ENCODE measurements around the gene RDH12.
A peak's percentile ranks its signal among the peaks of the same experiment; 100 is the strongest.
"Not testable (repeated sequence)": the region's sequence is repeated elsewhere in the genome, so short reads cannot be mapped to it uniquely, and the experiment has no call there.

RDH12 gene

GRCh38 chr14:67701492-67701891, at the start of gene RDH12:
TSS of gene RDH12 (plus strand) at chr14:67701886. CDS start at chr14:67722643, 20,757 bp downstream.
- not testable (repeated sequence) for DNase-seq (ENCODE audit: low spot score)

- DNase-seq (ENCODE audit: low spot score) = no peak
Observed at GRCh38 chr14:67652189-67652588, 49.5 kb upstream of the RDH12 start.

DNA sequence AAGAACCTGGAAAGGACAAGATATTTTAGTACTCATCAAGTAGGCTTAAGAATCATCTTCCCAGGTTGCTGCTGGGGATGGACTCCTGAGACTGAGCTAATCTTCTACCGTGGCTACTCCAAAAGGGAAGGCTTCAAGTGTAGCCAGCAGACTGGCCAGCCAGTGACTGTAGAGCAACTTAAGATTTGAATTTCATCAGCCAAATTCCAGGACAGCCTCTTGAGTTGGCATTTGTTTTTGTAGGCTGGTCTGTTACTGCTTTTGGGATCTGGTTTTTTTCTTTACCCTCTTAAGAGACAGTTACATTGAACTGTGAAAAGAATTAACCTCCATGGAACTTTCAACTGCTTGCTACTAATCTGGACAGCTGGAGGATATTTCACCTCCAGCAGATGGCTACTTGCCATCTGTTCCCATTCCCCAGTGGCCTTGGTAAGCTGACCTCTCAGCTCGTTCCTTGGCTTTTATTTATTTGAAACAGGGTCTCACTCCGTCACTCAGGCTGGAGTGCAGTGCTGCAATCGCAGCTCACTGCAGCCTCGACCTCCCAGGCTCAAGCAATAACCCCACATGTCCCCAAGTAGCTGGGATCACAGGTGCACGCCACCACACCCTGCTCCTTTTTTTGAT, 47.9 kb upstream of the RDH12 start:
- DNase-seq (ENCODE audit: low spot score) = no peak

GRCh38 chr14:67663633-67664032, 38.1 kb upstream of the RDH12 start:
- no peak for DNase-seq (ENCODE audit: low spot score)

- DNase-seq (ENCODE audit: low spot score) = no peak
Observed at GRCh38 chr14:67665868-67666267, 35.8 kb upstream of the RDH12 start.

DNA sequence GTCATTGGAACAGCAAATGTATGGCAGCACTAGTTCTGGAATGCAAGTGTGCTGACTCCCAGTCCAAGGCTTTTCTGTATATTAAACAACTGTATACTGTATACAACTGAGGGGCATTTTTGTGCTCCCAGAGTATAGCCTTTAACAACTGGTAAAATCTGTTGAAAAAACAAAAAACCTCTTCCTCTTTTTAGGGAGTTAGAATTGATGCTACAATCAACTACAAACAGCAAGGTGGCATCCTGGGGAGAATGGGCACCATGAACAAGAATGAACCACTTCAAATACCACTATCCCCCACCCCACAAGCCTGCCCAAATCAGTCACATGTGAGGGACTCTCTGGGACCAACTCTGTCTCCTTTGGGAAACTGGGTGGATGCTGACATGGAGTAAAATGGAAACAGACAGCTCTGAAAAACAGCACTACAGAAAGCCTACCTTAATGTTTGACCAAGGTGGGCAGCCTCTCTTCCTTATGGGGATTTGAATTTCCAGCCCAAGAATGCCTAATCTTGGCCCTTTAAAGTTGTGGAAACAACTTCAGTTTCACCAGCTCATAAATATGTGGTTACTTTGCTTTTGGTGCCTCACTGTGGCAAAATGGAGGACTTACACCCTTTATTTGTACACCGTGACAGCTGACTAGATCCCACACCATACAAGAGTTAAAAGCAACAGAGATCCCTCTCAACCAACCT, 34.8 kb upstream of the RDH12 start:
- peak; percentile 58 for DNase-seq (ENCODE audit: low spot score)

DNA sequence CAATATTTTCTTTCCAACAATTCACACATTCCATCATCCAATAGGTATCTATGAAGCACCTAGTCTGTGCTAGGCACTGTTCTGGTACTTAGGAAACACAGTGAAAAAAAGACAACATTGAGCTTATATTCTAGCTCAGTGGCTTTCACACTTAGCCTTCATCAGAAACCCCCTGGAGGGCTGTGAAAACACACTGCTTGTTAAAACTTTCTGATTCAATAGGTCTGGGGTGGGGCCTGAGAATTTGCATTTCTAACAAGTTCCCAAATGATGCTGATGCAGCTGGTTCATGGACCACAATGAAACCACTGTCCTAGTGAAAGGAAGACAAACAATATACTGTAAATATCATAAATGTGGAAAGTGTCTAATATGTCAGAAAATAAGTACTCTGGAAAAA, 33.1 kb upstream of the RDH12 start:
- no peak for DNase-seq (ENCODE audit: low spot score)

DNA sequence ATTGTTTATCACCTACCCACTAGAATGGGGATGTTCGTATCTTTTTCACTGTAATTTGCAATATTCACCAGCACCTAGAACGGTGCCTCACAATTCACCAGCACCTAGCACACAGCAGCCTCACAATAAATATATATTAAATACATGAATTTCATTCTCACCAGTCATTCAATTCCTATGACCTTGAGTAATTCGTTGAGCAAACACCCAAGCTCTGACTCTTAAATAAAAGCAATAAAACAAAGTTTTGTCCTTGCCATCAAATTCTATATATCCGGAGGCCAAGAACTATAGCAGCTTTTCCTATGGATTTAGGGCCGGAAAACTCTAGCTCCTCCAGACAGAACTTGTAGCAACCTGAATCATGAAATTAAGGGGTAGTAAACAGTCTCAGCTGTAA, 28.2 kb upstream of the RDH12 start:
- DNase-seq (ENCODE audit: low spot score) = no peak

DNA sequence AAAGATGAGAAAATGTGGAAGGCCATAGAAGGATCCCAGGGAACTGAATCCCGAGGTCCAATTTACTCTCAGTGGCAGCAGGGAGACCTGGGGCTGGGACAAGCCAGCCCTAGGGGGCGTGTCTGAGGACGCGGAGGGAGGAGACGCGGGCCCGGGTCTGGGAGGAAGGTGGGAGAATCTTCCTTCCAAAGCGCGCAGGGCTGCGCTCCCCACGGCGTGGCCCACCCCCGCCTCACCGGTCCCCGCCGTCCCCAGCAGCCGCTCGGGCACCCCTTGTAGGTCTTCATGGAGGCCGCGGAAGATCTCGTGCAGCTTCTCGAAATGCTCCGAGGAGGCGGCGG, 27.6 kb upstream of the RDH12 start:
- peak; percentile 88 for DNase-seq (ENCODE audit: low spot score)

DNA sequence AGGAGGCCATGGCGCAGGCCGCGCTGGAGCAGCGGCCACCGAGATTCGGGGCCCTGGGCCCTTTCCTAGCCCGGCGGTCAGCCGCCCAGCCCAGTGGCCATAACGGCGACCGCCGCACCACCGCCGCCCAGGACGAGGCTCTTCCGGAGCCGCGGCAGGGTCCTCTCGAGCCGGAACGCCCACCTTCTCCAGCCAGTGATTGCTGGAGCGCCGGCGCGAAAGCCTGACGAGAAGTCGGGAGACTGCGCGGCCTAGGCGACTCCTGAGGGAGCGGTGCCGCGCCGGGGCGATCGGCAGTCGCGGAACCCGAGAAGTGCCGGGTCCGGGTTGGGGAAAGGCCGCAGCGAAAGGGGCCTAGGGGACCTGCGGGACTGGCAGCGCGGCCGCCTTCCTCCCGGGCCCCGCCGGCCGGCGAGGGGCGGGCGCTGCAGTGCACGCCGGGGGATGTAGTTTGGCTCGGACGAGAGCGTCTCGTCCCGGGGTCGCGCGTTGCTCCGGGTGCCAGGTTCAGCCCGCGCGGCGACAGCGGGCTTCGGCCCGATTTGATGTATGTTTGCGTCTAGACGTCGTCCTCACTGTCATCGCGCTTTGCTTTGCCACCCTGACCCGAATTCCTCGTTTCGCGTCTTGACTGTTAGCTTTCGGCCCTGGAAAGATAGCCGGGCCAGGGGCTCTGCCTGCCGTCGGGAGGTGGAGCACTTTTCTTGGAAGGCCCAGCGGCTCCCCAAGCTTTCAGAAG, 27.0 kb upstream of the RDH12 start, which contains the start of gene VTI1B:
VTI1B (minus strand) TSS at position 153 of the 739 bp plus-strand sequence; CDS start at position 10, 143 bp downstream.
- peak; percentile 95 for DNase-seq (ENCODE audit: low spot score)

DNA sequence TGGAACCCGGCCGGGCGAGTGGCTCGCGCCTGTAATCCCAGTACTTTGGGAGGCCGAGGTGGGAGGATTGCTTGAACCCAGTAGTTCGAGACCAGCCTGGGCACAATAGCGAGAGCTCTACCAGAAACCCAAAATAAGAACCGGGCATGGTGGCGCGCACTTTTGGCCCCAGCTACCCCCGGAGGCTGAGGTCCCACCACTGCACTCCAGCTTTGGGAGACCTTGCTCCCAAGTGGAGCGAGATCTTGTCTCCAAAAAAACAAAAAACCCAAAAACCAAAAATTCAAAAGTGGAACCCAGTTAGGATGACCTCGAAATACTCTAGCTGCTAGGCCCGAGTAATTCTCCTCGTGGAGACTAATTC, 26.5 kb upstream of the RDH12 start:
- DNase-seq (ENCODE audit: low spot score) = peak; percentile 26

DNA sequence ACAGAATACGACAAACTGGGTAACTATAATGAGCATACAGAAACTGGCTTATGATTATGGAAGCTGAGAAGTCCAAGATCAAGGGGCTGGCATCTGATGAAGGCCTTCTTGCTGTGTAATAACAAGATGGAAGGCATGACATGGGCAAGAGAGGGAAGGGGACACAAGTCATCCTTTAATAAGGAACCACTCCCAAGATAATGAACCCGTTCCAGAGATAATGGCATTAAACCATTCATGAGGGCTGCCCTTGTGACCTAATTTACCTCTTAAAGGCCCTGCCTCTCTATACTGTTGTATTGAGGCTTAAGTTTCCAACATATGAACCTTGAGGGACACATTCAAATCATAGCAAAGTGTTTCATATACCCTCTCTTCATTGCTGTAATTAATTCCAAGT, 22.7 kb upstream of the RDH12 start:
- DNase-seq (ENCODE audit: low spot score) = no peak

- DNase-seq (ENCODE audit: low spot score) = no peak
Observed at GRCh38 chr14:67680121-67680602, 21.5 kb upstream of the RDH12 start.

DNA sequence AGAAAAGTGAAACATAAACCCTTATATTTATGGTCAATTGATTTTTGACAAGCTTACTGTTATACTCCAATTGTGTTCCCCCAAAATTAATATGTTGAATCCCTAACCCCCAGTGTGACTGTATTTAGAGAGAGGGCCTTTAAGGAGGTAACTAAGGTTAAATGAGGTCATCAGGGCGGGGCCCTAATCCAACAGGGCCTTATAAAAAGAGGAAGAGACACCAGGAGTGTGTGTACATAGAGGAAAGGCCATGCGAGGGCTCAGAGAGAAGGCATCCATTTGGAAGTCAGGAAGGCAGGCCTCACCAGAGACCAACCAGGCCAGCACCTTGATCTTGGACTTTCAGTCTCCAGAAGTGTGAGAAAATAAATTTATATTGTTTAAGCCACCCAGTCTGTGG, 20.7 kb upstream of the RDH12 start:
- DNase-seq (ENCODE audit: low spot score) = no peak

GRCh38 chr14:67683842-67684241, 17.8 kb upstream of the RDH12 start:
- DNase-seq (ENCODE audit: low spot score) = no peak

GRCh38 chr14:67690011-67690410, 11.7 kb upstream of the RDH12 start:
- DNase-seq (ENCODE audit: low spot score) = no peak

GRCh38 chr14:67694791-67695393, 6.8 kb upstream of the RDH12 start:
- DNase-seq (ENCODE audit: low spot score) = peak; percentile 84

DNA sequence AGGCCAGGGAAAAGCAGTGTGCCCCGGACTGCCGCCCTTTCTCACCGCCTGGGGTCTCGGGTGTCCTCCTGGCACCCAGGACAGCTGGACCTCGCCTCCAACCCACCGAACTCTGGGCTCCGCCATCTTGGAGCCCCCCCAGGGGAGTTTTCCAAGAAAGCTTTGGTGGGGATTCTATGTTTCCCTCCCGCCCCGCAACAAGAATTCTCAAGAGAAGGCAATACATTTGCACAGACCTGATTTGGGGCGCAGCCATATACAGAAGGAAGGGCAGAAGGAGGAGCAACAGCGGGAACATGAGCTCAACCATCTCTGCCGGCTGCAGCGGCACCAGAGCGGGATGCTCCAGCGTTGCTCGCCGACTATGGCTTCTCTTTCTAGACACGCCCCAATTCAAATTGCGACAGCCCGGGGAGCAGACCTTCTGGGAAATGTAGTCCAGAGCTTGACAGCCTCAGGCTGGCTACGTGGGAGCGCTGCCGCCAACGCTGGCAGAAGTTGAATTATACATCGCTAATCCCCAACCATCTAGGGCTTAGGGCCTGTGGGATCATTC, 6.2 kb upstream of the RDH12 start, which contains the start of gene RDH11:
RDH11 (minus strand) TSS at position 371 of the 556 bp plus-strand sequence; CDS start at position 310, 61 bp downstream.
- peak; percentile 90 for DNase-seq (ENCODE audit: low spot score)

- no peak for DNase-seq (ENCODE audit: low spot score)
Observed at GRCh38 chr14:67697006-67697405, 4.7 kb upstream of the RDH12 start.

DNA sequence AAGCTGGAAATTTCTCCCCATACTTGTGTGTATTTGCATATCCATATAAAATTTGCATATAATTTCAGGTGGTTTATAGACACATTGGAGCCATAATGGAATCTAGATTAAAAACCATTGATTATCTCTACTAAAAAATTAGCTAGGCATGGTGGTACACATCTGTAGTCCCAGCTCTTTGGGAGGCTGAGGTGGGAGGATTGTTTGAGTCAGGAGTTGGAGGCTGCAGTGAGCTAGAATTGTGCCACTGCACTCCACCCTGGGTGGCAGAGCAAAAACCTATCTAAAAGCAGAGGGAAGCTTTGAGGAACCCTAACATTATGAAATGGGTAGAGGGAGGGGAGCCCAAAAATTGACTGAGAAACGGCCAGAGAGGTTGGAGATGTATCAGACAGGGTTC, 3.5 kb upstream of the RDH12 start:
- no peak for DNase-seq (ENCODE audit: low spot score)

GRCh38 chr14:67703997-67704396, 2.3 kb downstream of the RDH12 start:
- no peak for DNase-seq (ENCODE audit: low spot score)

- DNase-seq (ENCODE audit: low spot score) = peak; percentile 65
Observed at GRCh38 chr14:67704484-67705089, 2.9 kb downstream of the RDH12 start.
